MM.1S (cell line): ENCODE data around the gene RAB3B.

ENCODE experiments used
- DNase-seq: peaks from one replicate; pipeline ENCODE4 v3.0.0-alpha.2; 2015
- H2AFZ ChIP-seq: fragments of 300-600 bp; sonication (generic); 2 replicates; pipeline ENCODE4 v1.6.0; 2016; ENCODE audit warnings: antibody characterized with exemption, low read length
- H3F3A ChIP-seq: fragments of 300-600 bp; sonication (generic); 2 replicates; pipeline ENCODE4 v1.6.1; 2016; ENCODE audit warnings: mild to moderate bottlenecking, antibody characterized with exemption, low read length, moderate library complexity, mixed read lengths; ENCODE audit not compliant: insufficient read depth
- H3K27ac ChIP-seq: fragments of 300-600 bp; sonication (generic); 2 replicates; pipeline ENCODE4 v1.5.1; 2016; ENCODE audit warnings: mild to moderate bottlenecking, low read length
- H3K27me3 ChIP-seq: fragments of 300-600 bp; sonication (generic); replicated peaks from 2 replicates; pipeline ENCODE4 v1.6.0; 2016; ENCODE audit warnings: low read length; ENCODE audit not compliant: insufficient read depth
- H3K36me3 ChIP-seq: fragments of 300-600 bp; sonication (generic); replicated peaks from 2 replicates; pipeline ENCODE4 v1.6.1; 2016; ENCODE audit warnings: mild to moderate bottlenecking, low read length, mixed read lengths; ENCODE audit not compliant: insufficient read depth
- H3K4me1 ChIP-seq: fragments of 300-600 bp; sonication (generic); 2 replicates; pipeline ENCODE4 v1.6.1; 2016; ENCODE audit warnings: low read length, mixed read lengths
- H3K4me2 ChIP-seq: fragments of 300-600 bp; sonication (generic); 2 replicates; pipeline ENCODE4 v1.6.0; 2016; ENCODE audit warnings: low read depth, low read length
- H3K4me3 ChIP-seq: fragments of 300-600 bp; sonication (generic); 2 replicates; pipeline ENCODE4 v1.5.1; 2016; ENCODE audit warnings: low read length, mixed read lengths
- H3K79me2 ChIP-seq: fragments of 300-600 bp; sonication (generic); 2 replicates; pipeline ENCODE4 v1.6.1; 2016; ENCODE audit warnings: mixed run types, low read length, mixed read lengths
- H3K9ac ChIP-seq: fragments of 300-600 bp; sonication (generic); 2 replicates; pipeline ENCODE4 v1.6.1; 2016; ENCODE audit warnings: low read length, mixed read lengths
- H3K9me2 ChIP-seq: fragments of 300-600 bp; sonication (generic); replicated peaks from 2 replicates; pipeline ENCODE4 v1.6.1; 2016; ENCODE audit warnings: mild to moderate bottlenecking, low read length, mixed read lengths; ENCODE audit not compliant: insufficient read depth
- H3K9me3 ChIP-seq: fragments of 300-600 bp; sonication (generic); replicated peaks from 2 replicates; pipeline ENCODE4 v1.6.1; 2016; ENCODE audit warnings: mild to moderate bottlenecking, low read length, mixed read lengths; ENCODE audit not compliant: insufficient read depth
- H4K20me1 ChIP-seq: fragments of 300-600 bp; sonication (generic); 2 replicates; pipeline ENCODE4 v1.6.1; 2016; ENCODE audit warnings: mild to moderate bottlenecking, low read length, moderate library complexity, mixed read lengths; ENCODE audit not compliant: insufficient read depth
- CTCF ChIP-seq: fragments of 300-600 bp; sonication (generic); IDR thresholded peaks from 2 replicates; pipeline ENCODE4 v1.5.1; 2016; ENCODE audit warnings: antibody characterized with exemption, low read length, mixed read lengths
- EZH2 ChIP-seq: fragments of 300-600 bp; sonication (generic); optimal IDR thresholded peaks from 2 replicates; pipeline ENCODE3; 2017; ENCODE audit warnings: low read depth, mild to moderate bottlenecking, antibody characterized with exemption, low read length, mixed read lengths
- EZH2phosphoT487 ChIP-seq: fragments of 300-600 bp; sonication (generic); IDR thresholded peaks from 2 replicates; pipeline ENCODE4 v1.6.1; 2018; ENCODE audit warnings: antibody characterized with exemption, low read length

The RAB3B gene

GRCh38 chr1:51941528-51941927 lies 49.0 kb downstream of the RAB3B start:
- no peak for DNase-seq
- no peaks in the 10 kb centered on the region for H4K20me1 ChIP-seq
- no peaks in the 10 kb centered on the region for H3K36me3 ChIP-seq
- H2AFZ ChIP-seq = no peak overlapping the region
- 0 out of 2 replicates have a peak, but pooled peaks cover 3% of the 10 kb centered on the region for H3K79me2 ChIP-seq
- H3F3A ChIP-seq = no peaks in the 10 kb centered on the region
- H3K27ac ChIP-seq = no peak overlapping the region
- no peak overlapping the region for H3K4me2 ChIP-seq
- no peaks in the 10 kb centered on the region for H3K9me3 ChIP-seq
- H3K4me1 ChIP-seq = no peaks in the 10 kb centered on the region
- no peaks in the 10 kb centered on the region for H3K9me2 ChIP-seq
- H3K9ac ChIP-seq = no peak overlapping the region
- TF ChIP-seq CTCF (no peak), EZH2 (no peak), EZH2phosphoT487 (no peak)
- H3K27me3 ChIP-seq = no peaks in the 10 kb centered on the region
- H3K4me3 ChIP-seq = no peak overlapping the region

GRCh38 chr1:51937112-51937511 lies 53.4 kb downstream of the RAB3B start:
- H3K9me2 ChIP-seq = no peaks in the 10 kb centered on the region
- no peaks in the 10 kb centered on the region for H3K36me3 ChIP-seq
- no peak overlapping the region for H2AFZ ChIP-seq
- no peak for DNase-seq
- no peaks in the 10 kb centered on the region for H3K4me1 ChIP-seq
- no peak overlapping the region for H3K4me2 ChIP-seq
- no peaks in the 10 kb centered on the region for H3K27me3 ChIP-seq
- no peak overlapping the region for H3K27ac ChIP-seq
- no peak overlapping the region for H3K4me3 ChIP-seq
- no peaks in the 10 kb centered on the region for H4K20me1 ChIP-seq
- H3K9ac ChIP-seq = no peak overlapping the region
- H3K79me2 ChIP-seq = no peaks in the 10 kb centered on the region
- H3F3A ChIP-seq = no peaks in the 10 kb centered on the region
- no peaks in the 10 kb centered on the region for H3K9me3 ChIP-seq
- TF ChIP-seq EZH2 (no peak), CTCF (no peak), EZH2phosphoT487 (no peak)

- Histone ChIP-seq H3K4me3 (no peak overlapping the region), H3F3A (no peaks in the 10 kb centered on the region), H4K20me1 (no peaks in the 10 kb centered on the region), H3K9ac (no peak overlapping the region), H2AFZ (no peak overlapping the region), H3K9me2 (no peaks in the 10 kb centered on the region), H3K4me1 (no peaks in the 10 kb centered on the region), H3K79me2 (no peaks in the 10 kb centered on the region), H3K36me3 (no peaks in the 10 kb centered on the region), H3K4me2 (no peak overlapping the region), H3K9me3 (no peaks in the 10 kb centered on the region), H3K27ac (no peak overlapping the region), H3K27me3 (no peaks in the 10 kb centered on the region)
- DNase-seq = no peak
- TF ChIP-seq EZH2phosphoT487 (no peak), EZH2 (no peak), CTCF (no peak)
These were observed 54.0 kb downstream of the RAB3B start for GRCh38 chr1:51936531-51936930.
